HepG2 (cell line): ENCODE data around the gene ZFP36L2. TPM values are rescaled to one million over a fixed set of nuclear protein-coding genes. Genes with fewer than 3 reads are reported as not detected.

ENCODE experiments used
- ATF2 ChIP-seq: sonication (generic); formaldehyde crosslinking; IDR thresholded peaks from 2 replicates; pipeline ENCODE4 v1.4.0; 2020; ENCODE audit warnings: missing genetic modification reagents
- BHLHE40 ChIP-seq: IDR thresholded peaks from 2 replicates; pipeline ENCODE4 v1.6.1; 2011; ENCODE audit warnings: low read length, improper control_type of control experiment
- CREM ChIP-seq, 2 experiments: sonication (generic) in 1 of 2; formaldehyde crosslinking in 1 of 2; IDR thresholded peaks; 2 replicates each; pipeline versions ENCODE4 v1.4.0 to v1.6.1; 2016 to 2020; ENCODE audit warnings: antibody characterized with exemption in 1 of 2, mild to moderate bottlenecking in 1 of 2, missing genetic modification reagents in 1 of 2
- ESRRA ChIP-seq: sonication (generic); formaldehyde crosslinking; IDR thresholded peaks from 2 replicates; pipeline ENCODE4 v1.5.1; 2020; ENCODE audit warnings: mild to moderate bottlenecking, low read depth, missing genetic modification reagents
- FOSL2 ChIP-seq: sonication (generic); formaldehyde crosslinking; IDR thresholded peaks from 2 replicates; pipeline ENCODE4 v1.4.0; 2020; ENCODE audit warnings: missing genetic modification reagents
- GLI4 ChIP-seq: sonication (generic); formaldehyde crosslinking; IDR thresholded peaks from 2 replicates; pipeline ENCODE4 v1.5.1; 2020; ENCODE audit warnings: missing genetic modification reagents, mild to moderate bottlenecking, moderate library complexity, borderline replicate concordance
- MYC ChIP-seq: sonication (generic); formaldehyde crosslinking; IDR thresholded peaks from 2 replicates; pipeline ENCODE4 v1.9.0; 2021; ENCODE audit warnings: missing genetic modification reagents, borderline replicate concordance
- NR3C1 ChIP-seq: sonication (generic); formaldehyde crosslinking; IDR thresholded peaks from 2 replicates; pipeline ENCODE4 v1.4.0; 2020; ENCODE audit warnings: missing genetic modification reagents
- RBM39 ChIP-seq: fragments of 200-400 bp; formaldehyde crosslinking; IDR thresholded peaks from one replicate; pipeline ENCODE4 v1.6.1; 2018; ENCODE audit warnings: antibody characterized with exemption, mild to moderate bottlenecking, low read depth, low read length; ENCODE audit not compliant: poor library complexity, severe bottlenecking
- RNF219 ChIP-seq: sonication (generic); formaldehyde crosslinking; IDR thresholded peaks from 2 replicates; pipeline ENCODE4 v1.5.0; 2020; ENCODE audit warnings: mild to moderate bottlenecking, missing genetic modification reagents
- SRY ChIP-seq: sonication (generic); formaldehyde crosslinking; IDR thresholded peaks from 2 replicates; pipeline ENCODE4 v1.8.0; 2022; ENCODE audit warnings: mild to moderate bottlenecking, missing genetic modification reagents
- SYNCRIP ChIP-seq: fragments of 200-400 bp; formaldehyde crosslinking; IDR thresholded peaks from 2 replicates; pipeline ENCODE4 v1.6.1; 2018; ENCODE audit warnings: mild to moderate bottlenecking, low read depth, low read length; ENCODE audit not compliant: insufficient read depth
- WIZ ChIP-seq: sonication (generic); formaldehyde crosslinking; IDR thresholded peaks from 2 replicates; pipeline ENCODE4 v1.5.1; 2020; ENCODE audit warnings: mild to moderate bottlenecking, missing genetic modification reagents
- ZEB1 ChIP-seq: IDR thresholded peaks from 2 replicates; pipeline ENCODE4 v1.6.1; 2012; ENCODE audit warnings: mild to moderate bottlenecking, low read depth, inconsistent platforms; ENCODE audit not compliant: insufficient replicate concordance
- ZKSCAN8 ChIP-seq: IDR thresholded peaks from 2 replicates; pipeline ENCODE4 v1.6.1; 2016; ENCODE audit warnings: borderline replicate concordance, missing genetic modification reagents, missing compliant biosample characterization
- ZNF335 ChIP-seq: sonication (generic); formaldehyde crosslinking; IDR thresholded peaks from 2 replicates; pipeline ENCODE4 v1.4.0; 2020; ENCODE audit warnings: missing genetic modification reagents
- ZNF431 ChIP-seq: sonication (generic); formaldehyde crosslinking; IDR thresholded peaks from 2 replicates; pipeline ENCODE4 v1.9.0; 2022; ENCODE audit warnings: missing genetic modification reagents, low read depth, mild to moderate bottlenecking, borderline replicate concordance
- ZNF619 ChIP-seq: sonication (generic); formaldehyde crosslinking; IDR thresholded peaks from 2 replicates; pipeline ENCODE4 v1.4.0; 2020; ENCODE audit warnings: mild to moderate bottlenecking, missing genetic modification reagents
- ZNF644 ChIP-seq: IDR thresholded peaks from 2 replicates; pipeline ENCODE4 v1.6.1; 2016; ENCODE audit warnings: low read depth
- ZNF777 ChIP-seq: sonication (generic); formaldehyde crosslinking; IDR thresholded peaks from 2 replicates; pipeline ENCODE4 v1.4.0; 2020; ENCODE audit warnings: missing genetic modification reagents
- polyA plus RNA-seq, 8 experiments: library from polyadenylated mRNA; depleted of rRNA in 3 of 8; stranded (reverse) in 7 of 8; unstranded in 1 of 8; fragments of >200 nt; fragmentation: Illumina TruSeq in 4 of 8; extraction: Trizol in 4 of 8; gene quantifications; 2 replicates each; pipeline versions ENCODE4 v1.2.1 to v1.2.3, GENCODE V29; 2011 to 2016; ENCODE audit warnings: low read depth in 4 of 8, missing spikeins in 1 of 8, mixed read lengths in 1 of 8; ENCODE audit not compliant: insufficient read depth in 1 of 8
- total RNA-seq, 5 experiments: library from RNA; depleted of rRNA; stranded (reverse); fragments of >200 nt; fragmentation: Illumina TruSeq; extraction: Trizol; gene quantifications; 2 replicates each; pipeline ENCODE4 v1.2.3, GENCODE V29; 2016; ENCODE audit warnings: low read depth in 1 of 5
- TF ChIP-seq, protein P1 (sequence below): sonication (generic); formaldehyde crosslinking; IDR thresholded peaks from 2 replicates; pipeline ENCODE4 v1.9.0; 2022; ENCODE audit warnings: missing genetic modification reagents, mild to moderate bottlenecking, borderline replicate concordance
- TF ChIP-seq, protein P2 (sequence below): IDR thresholded peaks from 2 replicates; pipeline ENCODE4 v1.6.1; 2016; ENCODE audit warnings: low read depth
- TF ChIP-seq, protein P3 (sequence below): IDR thresholded peaks from 2 replicates; pipeline ENCODE4 v1.6.1; 2016; ENCODE audit warnings: missing genetic modification reagents, missing compliant biosample characterization

The ZFP36L2 gene
- total and polyA plus RNA-seq, 2 of the 13 experiments (the other 11 are each of a cell fraction or from before 2014, with no cell fraction given), result 11.2 to 21.8 TPM

GRCh38 chr2:43184339-43184895, 42.0 kb downstream of the ZFP36L2 start (continued):
- TF ChIP-seq ZNF777 (CRISPR knock-in tag) (no peak), ATF2 (CRISPR knock-in tag) (peak; percentile 71; the same call in 1 of the 2 replicates), ZKSCAN8 (peak; percentile 81; the same call in 1 of the 2 replicates), MYC (peak; percentile 75; the same call in 1 of the 2 replicates), NR3C1 (CRISPR knock-in tag) (no peak), BHLHE40 (peak; percentile 50; the same call in 1 of the 2 replicates), GLI4 (CRISPR knock-in tag) (no peak; the same call in 1 of the 2 replicates), ZNF431 (peak; percentile 19; the same call in 1 of the 2 replicates), ZEB1 (peak; percentile 89), ESRRA (CRISPR knock-in tag) (peak; percentile 97), FOSL2 (CRISPR knock-in tag) (peak; percentile 96), CREM (IDR thresholded peaks at IDR 0.05) (peak; percentile 64; the same call in 1 of the 2 replicates), CREM (CRISPR knock-in tag; IDR thresholded peaks at IDR 0.05) (no peak), WIZ (no peak), SYNCRIP (no peak), RBM39 (no peak), ZNF619 (CRISPR knock-in tag) (peak; percentile 92; the same call in 1 of the 2 replicates), SRY (no peak), ZNF644 (CRISPR knock-in tag) (peak; percentile 79), RNF219 (CRISPR knock-in tag) (0 out of 2 replicates have a peak, but pooled peaks have one; percentile 67), ZNF335 (CRISPR knock-in tag) (peak; percentile 71; the same call in 1 of the 2 replicates)
- TF ChIP-seq, protein P1, sequence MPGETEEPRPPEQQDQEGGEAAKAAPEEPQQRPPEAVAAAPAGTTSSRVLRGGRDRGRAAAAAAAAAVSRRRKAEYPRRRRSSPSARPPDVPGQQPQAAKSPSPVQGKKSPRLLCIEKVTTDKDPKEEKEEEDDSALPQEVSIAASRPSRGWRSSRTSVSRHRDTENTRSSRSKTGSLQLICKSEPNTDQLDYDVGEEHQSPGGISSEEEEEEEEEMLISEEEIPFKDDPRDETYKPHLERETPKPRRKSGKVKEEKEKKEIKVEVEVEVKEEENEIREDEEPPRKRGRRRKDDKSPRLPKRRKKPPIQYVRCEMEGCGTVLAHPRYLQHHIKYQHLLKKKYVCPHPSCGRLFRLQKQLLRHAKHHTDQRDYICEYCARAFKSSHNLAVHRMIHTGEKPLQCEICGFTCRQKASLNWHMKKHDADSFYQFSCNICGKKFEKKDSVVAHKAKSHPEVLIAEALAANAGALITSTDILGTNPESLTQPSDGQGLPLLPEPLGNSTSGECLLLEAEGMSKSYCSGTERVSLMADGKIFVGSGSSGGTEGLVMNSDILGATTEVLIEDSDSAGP, result peak; percentile 74
- TF ChIP-seq, protein P2, sequence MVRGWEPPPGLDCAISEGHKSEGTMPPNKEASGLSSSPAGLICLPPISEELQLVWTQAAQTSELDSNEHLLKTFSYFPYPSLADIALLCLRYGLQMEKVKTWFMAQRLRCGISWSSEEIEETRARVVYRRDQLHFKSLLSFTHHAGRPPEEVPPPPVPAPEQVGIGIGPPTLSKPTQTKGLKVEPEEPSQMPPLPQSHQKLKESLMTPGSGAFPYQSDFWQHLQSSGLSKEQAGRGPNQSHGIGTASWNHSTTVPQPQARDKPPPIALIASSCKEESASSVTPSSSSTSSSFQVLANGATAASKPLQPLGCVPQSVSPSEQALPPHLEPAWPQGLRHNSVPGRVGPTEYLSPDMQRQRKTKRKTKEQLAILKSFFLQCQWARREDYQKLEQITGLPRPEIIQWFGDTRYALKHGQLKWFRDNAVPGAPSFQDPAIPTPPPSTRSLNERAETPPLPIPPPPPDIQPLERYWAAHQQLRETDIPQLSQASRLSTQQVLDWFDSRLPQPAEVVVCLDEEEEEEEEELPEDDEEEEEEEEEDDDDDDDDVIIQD (CRISPR knock-in tag), result peak; percentile 86
- TF ChIP-seq, protein P3, sequence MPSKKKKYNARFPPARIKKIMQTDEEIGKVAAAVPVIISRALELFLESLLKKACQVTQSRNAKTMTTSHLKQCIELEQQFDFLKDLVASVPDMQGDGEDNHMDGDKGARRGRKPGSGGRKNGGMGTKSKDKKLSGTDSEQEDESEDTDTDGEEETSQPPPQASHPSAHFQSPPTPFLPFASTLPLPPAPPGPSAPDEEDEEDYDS (CRISPR knock-in tag), result peak; percentile 44; the same call in 1 of the 2 replicates
